ENCODE measurements around the gene TRMT2A. TPM values are rescaled to one million over a fixed set of nuclear protein-coding genes. Genes with fewer than 3 reads are reported as not detected.
"Not testable (repeated sequence)": the region's sequence is repeated elsewhere in the genome, so short reads cannot be mapped to it uniquely, and the experiment has no call there.

TRMT2A gene
- total RNA-seq, 1 donor from 2014 or later = 27.0 TPM

DNA sequence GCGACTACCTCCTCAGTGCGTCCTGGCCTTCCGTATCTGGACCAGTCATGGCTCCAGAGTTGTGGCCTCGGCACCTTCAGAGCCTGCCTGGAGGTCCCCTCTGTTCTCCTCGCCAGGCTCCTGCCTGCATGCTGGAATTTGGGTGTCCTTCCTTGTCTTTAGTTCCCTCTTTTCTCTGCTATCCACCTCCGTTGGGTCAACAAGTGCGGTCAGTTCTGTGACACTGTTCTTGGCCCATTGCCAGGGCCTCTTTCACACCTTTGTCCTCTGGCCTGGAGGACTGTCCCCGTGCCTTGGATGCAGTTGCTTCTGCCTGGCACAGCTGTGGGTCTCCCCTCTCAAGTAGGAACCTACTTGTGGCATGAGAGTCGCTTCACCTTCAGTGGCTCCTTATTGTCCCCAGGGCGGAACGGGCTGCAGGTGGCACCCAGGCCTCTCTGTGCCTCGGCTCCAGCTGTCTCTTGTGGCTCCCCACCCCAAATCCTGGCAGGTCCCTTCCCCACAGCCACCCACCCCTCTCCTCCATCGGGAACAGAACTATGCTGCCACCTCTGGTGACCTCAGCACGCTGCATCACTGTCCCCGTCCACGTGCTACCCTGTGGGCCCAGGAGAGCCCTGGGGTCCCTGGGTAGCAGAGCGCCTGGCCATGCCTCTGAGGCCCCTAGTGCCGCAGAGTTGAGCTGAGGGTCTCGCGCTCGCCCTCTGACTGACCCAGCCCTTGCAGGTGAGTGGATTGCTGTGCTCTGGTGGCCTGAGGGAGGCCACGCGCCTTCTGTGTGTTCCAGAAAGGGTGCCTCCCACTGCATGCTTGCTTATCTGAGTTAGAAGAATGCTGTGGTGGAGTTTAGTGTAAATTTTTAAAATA lies 32.2 kb downstream of the TRMT2A start:
- DNase-seq = no peak

DNA sequence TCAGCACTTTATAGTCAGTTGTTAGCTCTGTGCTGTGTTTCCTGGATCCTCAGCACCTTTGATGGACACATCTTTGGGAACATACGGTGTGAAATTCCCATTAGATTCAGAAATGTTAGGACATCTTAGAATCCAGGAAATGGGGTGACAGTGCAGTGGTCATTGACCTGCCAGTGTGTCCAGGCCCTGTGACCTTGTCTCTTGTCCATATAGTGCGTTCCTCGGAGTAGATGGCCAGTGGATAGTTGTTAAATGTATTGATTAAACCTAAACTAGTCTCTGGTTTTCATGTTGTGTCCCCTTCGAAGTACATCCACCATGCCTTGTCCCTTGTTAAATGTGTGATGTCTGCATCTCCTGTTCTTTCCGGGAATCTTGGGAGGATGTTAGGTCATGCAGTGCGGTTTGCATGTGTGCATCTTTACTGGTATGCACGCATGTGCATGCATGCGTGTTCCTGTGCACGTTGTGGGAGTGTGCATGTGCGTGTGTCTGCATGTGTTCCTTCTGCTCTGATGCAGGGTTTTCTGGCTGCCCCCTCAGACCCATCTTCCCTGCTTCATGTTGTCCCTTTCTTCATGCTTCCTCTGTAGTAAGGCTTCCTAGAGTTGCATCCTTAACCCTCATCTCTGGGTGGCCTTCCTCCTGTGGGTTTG lies 33.0 kb downstream of the TRMT2A start:
- no peak for DNase-seq

DNA sequence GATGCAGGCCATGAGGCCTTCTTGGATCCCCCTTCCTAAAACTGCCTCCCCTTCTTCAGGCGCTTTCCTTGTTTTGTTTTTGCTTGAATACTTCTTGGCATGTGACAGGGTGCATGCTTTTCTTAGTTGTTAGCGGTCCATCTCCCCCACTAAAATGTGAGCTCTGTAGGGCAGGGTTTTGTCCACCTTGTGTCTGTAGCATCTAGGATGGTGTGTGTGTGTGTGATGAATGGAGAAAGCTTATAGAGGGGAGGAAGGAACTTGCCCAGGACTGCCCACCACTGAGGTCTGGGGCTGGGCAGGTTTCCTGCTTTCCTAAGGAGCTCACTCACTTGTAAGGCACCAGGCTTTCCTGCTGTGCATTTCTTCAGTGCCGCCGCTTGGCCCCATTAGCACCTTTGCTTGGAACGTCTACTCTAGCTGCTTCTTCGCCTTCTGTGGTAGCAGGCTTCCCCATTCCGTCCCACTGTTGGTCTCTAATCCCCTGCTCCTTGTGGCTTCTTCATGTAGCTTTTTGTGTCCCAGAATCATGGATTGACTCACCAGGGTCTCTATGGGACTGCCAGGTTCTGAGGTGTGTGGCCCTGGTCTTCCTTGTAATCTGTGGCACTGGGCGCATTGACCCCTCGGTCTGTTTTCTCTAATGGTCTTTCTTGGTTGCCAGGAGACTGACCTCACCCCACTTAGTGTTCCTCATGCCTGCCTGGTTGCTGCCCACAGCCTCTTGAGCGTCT lies 33.7 kb downstream of the TRMT2A start:
- DNase-seq = no peak

DNA sequence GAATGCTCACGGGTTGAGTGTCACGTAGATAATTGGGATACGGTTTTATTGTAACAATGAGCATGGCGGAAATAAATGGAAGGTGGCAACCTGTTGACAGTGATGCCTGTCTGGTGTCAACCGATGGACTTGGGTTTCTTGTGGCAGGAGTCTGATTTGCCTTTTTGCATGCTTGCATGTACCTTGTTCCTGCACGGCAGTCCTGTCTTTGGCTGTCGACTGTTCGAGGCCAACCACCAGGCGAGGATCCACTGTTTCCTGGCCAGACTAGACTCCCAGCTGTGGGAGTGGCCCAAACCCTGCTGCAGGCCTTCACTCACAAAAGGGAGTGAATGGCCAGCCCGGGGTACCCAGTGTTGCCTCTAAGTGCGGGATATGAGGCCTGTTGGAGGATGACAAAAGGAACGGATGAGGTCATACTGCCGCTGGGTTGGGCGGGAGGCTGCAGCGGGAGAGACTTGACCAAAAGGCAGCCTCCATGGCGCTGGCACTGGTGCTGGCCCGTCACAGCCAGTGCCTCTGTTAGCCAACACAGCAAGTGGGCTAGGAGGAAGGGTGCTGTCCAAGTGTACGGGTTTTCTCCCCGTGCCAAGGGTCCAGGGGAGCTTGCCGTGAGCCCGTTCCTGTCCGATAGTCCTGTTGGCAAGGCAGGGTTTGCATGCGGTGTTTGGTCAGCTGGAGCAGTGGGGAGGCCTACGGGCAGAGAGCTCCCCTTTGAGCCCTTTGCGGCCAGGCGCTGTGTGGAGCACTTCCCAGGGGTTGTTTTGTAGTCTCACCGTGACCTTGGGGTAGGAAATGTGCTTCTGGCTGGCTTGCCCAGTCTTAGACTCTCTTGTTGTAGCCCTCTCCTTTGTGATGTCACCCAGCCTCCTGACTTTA lies 36.0 kb downstream of the TRMT2A start:
- DNase-seq = peak; percentile 19

DNA sequence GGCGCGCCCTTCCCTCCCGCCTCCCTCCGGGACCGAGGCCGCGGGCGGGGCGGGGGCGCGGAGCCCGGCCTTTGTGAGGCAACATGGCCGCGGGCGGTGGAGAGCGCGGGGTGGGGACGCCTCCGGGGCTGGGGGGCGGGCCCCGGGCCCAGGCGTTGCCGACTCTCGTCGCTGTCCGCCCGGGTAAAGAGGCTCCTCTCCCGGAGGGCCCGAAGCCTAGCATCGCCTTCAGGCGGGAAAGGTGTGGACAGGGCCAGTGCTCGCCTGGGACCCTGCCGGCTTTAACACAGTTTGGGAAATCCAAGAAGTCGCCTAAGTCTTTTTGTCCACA lies 36.6 kb downstream of the TRMT2A start:
- peak; percentile 31 for DNase-seq

DNA sequence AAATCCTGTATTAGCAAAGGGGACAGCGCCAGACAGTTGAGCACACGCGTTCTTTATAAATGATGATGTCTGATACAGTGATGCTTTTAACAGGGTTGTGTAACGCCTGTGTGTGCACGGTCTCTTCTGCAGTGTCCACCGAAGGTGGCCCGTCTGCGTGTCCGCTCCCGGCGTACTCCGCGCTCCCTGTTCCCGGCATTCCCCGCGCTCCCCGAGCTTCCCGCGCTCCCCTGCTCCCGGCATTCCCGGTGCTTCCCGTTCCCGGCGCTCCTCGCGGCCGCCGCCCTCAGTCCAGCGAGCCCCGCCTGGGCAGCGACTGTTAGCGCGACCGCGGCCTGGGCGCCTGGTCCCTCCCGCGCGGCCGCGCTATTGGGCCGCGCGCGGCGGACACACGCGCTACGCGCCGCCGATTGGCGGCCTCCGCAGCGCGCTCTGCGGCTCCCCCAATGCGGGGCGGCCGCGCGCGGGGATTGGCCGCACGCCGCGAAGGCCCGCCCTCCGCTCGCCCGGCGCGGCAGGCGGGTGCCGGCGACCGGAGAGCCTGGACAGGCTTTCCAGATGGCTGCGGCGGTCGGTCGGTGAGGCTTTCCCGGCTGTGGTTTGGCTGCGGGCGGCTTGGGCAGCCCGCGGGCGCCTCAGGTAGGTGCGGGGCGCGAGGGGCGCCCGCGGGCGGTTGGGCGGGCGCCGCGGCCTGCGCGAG lies 37.1 kb downstream of the TRMT2A start, which contains the start of gene DGCR8:
DGCR8 (plus strand) TSS at position 497 of the 700 bp plus-strand sequence. CDS start 5,723 bp downstream, outside the sequence.
- peak; percentile 93 for DNase-seq

DNA sequence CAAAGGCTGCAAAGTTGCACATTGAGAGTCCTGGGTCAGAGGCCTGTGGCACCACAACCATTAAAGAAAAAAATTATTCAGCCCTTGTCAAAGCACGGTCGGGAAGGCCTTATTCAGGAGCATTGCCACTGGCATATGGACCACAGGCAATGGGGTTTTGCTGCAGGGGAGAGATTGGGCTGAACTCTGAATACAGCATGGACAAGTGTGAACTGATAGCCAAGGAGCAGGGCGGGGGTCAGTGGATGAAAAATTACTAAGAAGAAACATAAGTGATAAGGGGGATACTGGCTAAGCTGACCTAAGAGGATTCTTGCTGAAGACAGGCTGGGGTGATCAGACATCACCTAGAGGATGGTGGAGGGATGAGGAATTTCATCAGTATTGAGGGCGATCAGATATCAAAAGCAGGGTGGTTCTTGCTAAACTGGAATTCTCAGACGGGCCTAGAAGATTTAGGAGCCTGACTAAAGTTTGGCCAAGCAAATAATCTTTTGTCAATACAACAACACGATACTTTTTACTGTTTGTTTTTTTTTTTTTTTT lies 40.3 kb downstream of the TRMT2A start:
- no peak for DNase-seq

DNA sequence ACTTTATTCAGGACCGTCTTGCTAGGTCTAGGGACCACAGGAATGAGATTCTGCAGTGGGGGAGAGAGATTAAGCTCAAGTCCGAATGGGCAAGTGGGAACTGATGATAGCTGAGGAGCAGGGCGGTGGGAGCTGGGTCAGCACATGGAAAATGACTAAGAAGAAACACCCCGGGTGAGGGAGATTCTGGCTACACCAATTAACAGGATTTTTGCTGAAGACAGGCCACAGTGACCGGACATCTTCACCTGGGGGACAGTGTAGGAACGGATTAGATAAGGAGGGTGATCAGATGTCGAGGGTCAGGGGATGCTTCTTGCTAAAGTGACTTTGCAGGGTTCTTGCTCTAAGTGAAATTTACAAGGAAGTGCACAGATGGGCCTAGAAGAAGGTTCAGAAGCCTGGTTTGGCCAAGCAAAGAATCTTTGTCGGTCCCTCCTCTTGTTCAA lies 45.5 kb downstream of the TRMT2A start:
- DNase-seq = no peak

DNA sequence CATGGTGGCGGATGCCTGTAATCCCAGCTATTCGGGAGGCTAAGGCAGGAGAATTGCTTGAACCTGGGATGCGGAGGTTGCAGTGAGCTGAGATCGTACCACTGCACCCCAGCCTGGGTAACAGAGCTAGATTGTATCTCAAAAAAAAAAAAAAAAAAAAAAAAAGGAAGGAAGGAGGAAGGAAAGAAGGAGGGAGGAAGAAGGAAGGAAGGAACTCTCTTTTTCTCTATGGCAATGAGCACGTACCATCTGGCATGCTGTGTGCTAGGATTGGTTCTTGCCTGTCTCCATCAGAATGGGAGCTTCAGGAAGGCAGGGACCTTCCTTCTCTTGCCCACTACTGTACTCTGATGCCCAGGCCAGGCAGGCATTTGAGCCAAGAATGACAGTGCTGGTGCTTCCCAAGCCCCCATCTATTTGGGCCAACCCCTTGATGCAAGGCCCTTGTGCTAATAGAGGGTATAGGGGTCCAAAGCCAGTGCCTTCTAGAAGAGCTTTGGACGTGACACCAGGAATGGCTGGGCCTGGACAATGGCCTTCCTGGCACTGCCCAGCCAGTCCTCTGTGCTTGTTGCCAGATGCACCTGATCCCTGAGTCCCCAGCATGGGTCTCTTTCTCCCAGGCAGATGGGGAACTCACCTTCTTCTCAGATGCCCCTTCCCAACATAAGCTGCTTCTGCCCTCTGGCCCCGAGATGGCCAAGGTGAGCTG lies 47.5 kb downstream of the TRMT2A start:
- DNase-seq = no peak

DNA sequence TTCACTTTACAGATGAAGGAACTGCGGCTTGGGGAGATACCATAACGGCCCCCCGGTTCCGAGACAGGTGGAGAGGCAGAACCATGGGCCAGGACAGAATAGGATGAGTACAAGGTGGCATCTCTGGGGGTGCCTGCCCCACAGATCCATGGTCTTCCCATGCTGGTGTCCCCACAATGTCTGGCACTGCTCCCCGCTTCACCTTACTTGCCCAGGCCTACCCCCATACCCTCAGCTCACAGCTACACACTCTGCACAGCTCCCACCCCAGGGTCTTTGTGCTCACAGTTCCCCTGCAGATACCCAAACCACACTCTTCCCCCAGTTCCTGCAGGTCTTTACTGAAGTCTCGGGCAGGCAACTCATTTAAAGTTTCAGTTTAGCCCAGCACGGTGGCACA lies 48.4 kb downstream of the TRMT2A start:
- no peak for DNase-seq

DNA sequence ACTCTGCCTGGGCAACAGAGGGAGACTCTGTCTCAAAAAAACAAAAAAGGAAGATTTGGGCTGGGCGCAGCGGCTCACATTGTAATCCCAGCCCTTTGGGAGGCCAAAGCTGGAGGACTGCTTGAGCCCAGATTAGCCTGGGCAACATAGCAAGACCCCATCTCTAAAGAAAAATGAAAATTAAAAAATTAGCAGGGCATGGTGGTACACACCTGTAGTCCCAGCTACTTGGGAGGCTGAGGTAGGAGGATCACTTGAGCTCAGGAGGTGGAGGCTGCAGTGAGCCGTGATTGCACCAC lies 49.7 kb downstream of the TRMT2A start:
- not testable (repeated sequence) for DNase-seq

DNA sequence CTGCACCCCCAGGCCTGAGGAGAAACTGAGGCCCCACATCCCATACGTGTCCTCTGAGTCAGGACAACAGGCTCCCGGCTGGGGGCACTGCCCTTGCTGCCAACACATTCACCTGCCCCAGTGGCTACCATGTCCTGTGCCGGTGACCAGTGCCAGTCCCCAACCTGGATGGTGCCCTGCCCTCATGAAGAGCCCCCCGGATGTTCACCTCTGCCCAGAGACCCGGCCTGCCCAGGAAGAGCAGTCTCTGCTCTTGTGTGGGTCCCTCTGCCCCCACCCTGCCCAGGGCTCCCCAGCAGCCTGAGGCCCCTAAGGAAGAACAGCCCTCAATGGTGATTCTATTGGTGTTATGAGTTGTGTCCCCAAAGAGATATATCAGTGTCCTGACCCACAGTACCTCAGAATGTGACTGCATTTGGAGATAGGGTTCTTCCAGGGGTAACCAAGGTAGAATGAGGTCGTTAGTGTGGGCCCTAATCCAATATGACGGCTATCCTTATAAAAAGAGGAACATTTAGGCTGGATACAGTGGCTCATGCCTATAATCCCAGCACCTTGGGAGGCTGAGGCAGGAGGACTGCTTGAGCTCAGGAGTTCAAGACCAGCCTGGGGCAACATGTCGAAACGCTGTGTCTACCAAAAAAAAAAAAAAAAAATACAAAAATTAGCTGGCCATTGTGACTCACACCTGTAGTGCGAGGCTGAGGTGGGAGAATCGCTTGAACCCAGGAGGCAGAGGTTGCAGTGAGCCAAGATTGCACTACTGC lies 50.2 kb downstream of the TRMT2A start:
- DNase-seq = no peak

DNA sequence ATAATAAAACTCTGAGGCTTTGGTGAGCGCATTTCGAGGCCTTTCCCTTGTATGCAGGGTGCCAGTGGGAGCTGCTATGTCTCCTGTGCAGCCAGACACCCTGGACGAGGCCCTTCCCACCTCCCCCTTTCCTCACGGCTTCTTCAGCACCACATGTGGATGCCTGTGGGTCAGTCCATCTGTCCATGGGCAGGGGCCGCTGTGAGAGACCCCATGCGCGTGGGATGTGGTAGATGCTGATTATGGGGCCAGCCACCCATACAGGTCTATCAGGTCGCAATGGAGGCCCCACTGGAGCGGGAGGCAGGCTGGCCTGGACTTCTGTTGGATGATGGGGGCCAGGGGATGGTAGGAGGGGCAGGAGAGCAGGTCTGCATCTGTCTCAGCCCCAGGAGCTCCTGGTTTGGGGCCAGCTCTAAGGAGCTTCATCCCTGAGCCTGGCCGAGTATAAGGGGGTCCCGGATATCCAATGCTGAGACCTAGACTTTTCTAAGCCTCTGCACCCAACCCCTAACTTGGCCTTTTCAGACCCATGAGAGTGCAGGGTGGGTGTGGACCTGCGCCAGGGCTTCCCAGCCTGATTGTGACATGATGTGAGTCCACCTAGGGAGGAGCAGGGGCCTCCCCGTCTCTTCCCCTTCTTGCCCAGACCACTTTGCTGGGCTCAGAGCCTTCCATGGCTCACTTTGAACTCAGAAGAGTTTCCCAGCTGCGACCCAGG lies 51.0 kb downstream of the TRMT2A start:
- DNase-seq = no peak

DNA sequence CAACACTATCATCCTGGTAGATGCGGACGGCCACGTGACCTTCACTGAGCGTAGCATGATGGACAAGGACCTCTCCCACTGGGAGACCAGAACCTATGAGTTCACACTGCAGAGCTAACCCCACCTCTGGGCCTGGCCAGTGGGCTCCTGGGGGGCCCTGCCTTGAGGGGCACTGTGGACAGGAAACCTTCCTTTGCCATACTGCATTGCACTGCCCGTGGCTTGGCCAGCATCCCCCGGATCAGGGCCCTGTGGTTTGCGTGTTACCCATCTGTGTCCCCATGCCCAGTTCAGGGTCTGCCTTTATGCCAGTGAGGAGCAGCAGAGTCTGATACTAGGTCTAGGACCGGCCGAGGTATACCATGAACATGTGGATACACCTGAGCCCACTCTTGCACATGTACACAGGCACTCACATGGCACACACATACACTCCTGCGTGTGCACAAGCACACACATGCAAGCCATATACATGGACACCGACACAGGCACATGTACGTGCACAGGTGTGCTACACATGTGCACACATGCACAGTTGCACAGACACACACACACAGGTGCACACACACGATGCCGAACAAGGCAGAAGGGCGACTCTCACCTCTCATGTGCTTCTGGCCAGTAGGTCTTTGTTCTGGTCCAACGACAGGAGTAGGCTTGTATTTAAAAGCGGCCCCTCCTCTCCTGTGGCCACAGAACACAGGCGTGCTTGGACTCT lies 52.3 kb downstream of the TRMT2A start:
- no peak for DNase-seq

DNA sequence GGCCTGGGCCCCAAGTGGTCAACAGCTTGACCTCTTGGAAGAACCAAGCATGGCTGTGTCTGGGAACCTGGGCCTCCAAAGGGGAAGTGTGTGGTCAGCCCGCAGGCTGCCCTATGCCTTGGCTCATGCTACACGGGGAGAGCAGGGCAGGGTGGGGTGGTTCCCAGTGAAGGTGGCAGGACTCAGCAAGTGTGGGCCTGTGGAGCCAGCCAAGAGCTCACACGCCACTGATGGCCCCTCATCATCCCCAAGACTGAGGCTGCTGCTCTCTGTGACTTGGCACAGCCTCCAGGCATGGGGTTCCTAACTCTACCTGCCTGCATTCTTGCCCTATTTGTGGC lies 52.9 kb downstream of the TRMT2A start:
- DNase-seq = no peak

DNA sequence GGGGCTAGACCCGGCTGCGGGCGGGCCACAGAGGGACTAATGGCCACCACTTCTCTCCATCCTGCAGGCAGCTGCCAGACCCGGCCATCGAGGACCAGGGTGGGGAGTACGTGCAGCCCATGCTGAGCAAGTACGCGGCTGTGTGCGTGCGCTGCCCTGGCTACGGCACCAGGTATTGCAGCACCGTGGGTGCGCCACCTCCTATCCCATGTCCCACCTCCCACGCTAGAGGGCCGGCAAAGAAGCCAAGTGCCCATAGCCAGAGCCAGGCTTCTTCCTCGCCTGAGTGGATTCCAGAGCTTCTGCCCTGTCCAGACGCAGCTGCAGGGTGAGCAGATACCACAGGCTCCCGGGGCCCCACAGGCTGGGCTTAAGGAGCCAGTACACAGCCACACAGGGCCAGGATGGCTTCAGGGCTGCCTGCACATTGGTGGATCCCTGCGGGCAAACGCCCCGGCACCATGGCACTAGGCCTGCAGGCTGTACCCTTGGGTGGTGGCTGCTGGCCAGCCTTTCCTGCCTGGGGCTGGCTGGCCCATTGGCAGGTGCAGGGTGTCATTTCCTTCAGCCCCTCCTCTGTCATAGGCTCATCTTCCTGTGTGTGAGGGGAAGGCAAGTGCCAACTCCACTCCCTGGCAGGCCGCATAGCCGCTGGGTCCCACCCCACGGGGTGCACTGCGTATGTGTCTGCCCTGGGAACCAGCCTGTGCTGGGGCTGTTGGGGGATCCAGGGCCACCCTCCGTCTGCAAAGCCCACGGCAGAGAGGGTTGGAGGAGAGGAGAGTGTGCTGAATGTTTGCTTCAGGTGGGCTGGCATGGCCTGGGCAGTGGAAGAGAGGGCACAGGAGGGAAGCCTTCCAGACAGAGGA lies 53.5 kb downstream of the TRMT2A start:
- no peak for DNase-seq

DNA sequence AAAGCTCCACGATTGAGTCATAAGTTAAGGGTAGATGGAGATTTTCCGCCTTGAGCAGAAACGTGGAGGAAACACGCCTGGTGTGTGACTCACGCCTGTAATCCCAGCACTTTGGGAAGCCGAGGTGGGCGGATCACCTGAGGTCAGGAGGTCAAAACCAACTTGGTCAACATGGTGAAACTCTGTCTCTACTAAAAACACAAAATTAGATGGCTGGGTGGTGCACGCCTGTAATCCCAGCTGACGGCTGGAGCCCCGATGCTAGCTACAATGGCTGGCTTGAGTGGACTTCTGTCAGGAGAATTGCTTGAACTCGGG lies 54.3 kb downstream of the TRMT2A start:
- DNase-seq = no peak

Data from skin of body (tissue), 2 donors.